ENCODE data around the gene LTN1. TPM values are rescaled to one million over a fixed set of nuclear protein-coding genes. Genes with fewer than 3 reads are reported as not detected.
"Not testable (repeated sequence)": the region's sequence is repeated elsewhere in the genome, so short reads cannot be mapped to it uniquely, and the experiment has no call there.

Gene LTN1
- total and polyA plus RNA-seq, 4 experiments from 2014 or later = 9.7 to 39.5 (median 25.7) TPM

- Histone ChIP-seq H3K4me1 (ENCODE audit: insufficient read depth, low read length) (no peaks in the 10 kb centered on the region), H3K36me3 (ENCODE audit: insufficient read depth, low read length) (peaks cover 44% of the 10 kb centered on the region), H3K27me3 (ENCODE audit: insufficient read depth, low read length) (no peaks in the 10 kb centered on the region), H3K4me3 (ENCODE audit: low read length in 2 of 2) (no peak overlapping the region), H3K27ac (ENCODE audit: low read depth, low read length) (no peak overlapping the region), H3K9me3 (ENCODE audit: control insufficient read depth in 1 of 2, low read length in 2 of 2) (no peaks in the 10 kb centered on the region)
- intact Hi-C loops (cut with micrococcal nuclease) = no loop called here
- peak overlapping the region in 1 of 7 donors; percentile 54 for H3K27ac Mint-ChIP-seq
- no peaks in the 10 kb centered on the region for H3K27me3 Mint-ChIP-seq
- peaks cover 41 to 60% of the 10 kb centered on the region in 2 donors for H3K36me3 Mint-ChIP-seq
- peaks cover 0 to 4% (median 0%) of the 10 kb centered on the region in 4 donors for H3K4me1 Mint-ChIP-seq
- no peak overlapping the region for H3K4me3 Mint-ChIP-seq
- ChIA-PET CTCF (ENCODE audit: partially characterized antibody) (interaction anchor here (6.0 kb wide), 1 partner anchor 192 kb away, joined by 62 read pairs; no protein-coding TSS in a partner anchor), POLR2A (ENCODE audit: partially characterized antibody) (no interaction called here)
- no peak for DNase-seq
- H3K9me3 Mint-ChIP-seq = no peaks in the 10 kb centered on the region
Observed at GRCh38 chr21:28936721-28937120, 56.0 kb downstream of the LTN1 start.

GRCh38 chr21:28936036-28936435, 56.6 kb downstream of the LTN1 start:
- CTCF ChIA-PET (ENCODE audit: partially characterized antibody) = interaction anchor here (6.0 kb wide), 1 partner anchor 191 kb away, joined by 62 read pairs; no protein-coding TSS in a partner anchor
- peaks cover 47% of the 10 kb centered on the region for H3K36me3 ChIP-seq (ENCODE audit: insufficient read depth, low read length)
- no peaks in the 10 kb centered on the region for H3K27me3 ChIP-seq (ENCODE audit: insufficient read depth, low read length)
- H3K9me3 ChIP-seq (ENCODE audit: control insufficient read depth in 1 of 2, low read length in 2 of 2) = no peaks in the 10 kb centered on the region
- Mint-ChIP-seq H3K4me3 (no peak overlapping the region), H3K27ac (peak overlapping the region in 4 of 7 donors; percentile 9 to 53 (median 24)), H3K4me1 (peaks cover 0 to 4% (median 0%) of the 10 kb centered on the region in 4 donors), H3K36me3 (peaks cover 41 to 57% of the 10 kb centered on the region in 2 donors), H3K27me3 (no peaks in the 10 kb centered on the region), H3K9me3 (no peaks in the 10 kb centered on the region)
- intact Hi-C loops (cut with micrococcal nuclease) = no loop called here
- no peaks in the 10 kb centered on the region for H3K4me1 ChIP-seq (ENCODE audit: insufficient read depth, low read length)
- no peak overlapping the region for H3K27ac ChIP-seq (ENCODE audit: low read depth, low read length)
- DNase-seq = no peak
- H3K4me3 ChIP-seq (ENCODE audit: low read length in 2 of 2) = no peak overlapping the region
- POLR2A ChIA-PET (ENCODE audit: partially characterized antibody) = no interaction called here

DNA sequence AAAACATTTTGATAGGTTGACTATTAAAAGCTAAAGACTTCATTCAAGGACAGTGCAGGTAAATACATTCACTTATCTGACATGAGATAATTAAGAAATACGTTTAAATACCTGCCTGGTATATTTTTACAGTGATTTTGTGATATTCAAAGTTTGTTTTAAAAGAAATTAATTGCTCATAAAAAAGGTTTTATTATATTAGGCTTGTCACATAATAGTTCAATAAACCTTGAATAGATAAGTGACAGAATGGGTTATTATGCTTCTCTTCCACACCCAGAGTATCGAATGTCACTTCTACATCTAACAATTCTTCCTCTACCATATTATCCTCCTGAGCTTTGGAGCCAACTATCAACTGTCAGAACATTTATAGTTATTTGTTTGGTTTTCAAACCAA, 60.0 kb downstream of the LTN1 start:
- peaks cover 0 to 4% (median 0%) of the 10 kb centered on the region in 4 donors for H3K4me1 Mint-ChIP-seq
- CTCF ChIA-PET (ENCODE audit: partially characterized antibody) = interaction anchor here (1.0 to 2.3 kb wide), 2 partner anchors 47 to 188 kb away, joined by 4 to 7 read pairs; a partner anchor contains a TSS
- Histone ChIP-seq H3K27me3 (ENCODE audit: insufficient read depth, low read length) (no peaks in the 10 kb centered on the region), H3K36me3 (ENCODE audit: insufficient read depth, low read length) (peaks cover 45% of the 10 kb centered on the region), H3K27ac (ENCODE audit: low read depth, low read length) (no peak overlapping the region), H3K9me3 (ENCODE audit: control insufficient read depth in 1 of 2, low read length in 2 of 2) (no peaks in the 10 kb centered on the region), H3K4me1 (ENCODE audit: insufficient read depth, low read length) (no peaks in the 10 kb centered on the region), H3K4me3 (ENCODE audit: low read length in 2 of 2) (no peak overlapping the region)
- H3K36me3 Mint-ChIP-seq = peaks cover 50 to 56% of the 10 kb centered on the region in 2 donors
- peak overlapping the region in 1 of 7 donors; percentile 61 for H3K27ac Mint-ChIP-seq
- H3K9me3 Mint-ChIP-seq = no peaks in the 10 kb centered on the region
- no peak for DNase-seq
- no peaks in the 10 kb centered on the region for H3K27me3 Mint-ChIP-seq
- intact Hi-C loops (cut with micrococcal nuclease) = no loop called here
- POLR2A ChIA-PET (ENCODE audit: partially characterized antibody) = no interaction called here
- H3K4me3 Mint-ChIP-seq = no peak overlapping the region

DNA sequence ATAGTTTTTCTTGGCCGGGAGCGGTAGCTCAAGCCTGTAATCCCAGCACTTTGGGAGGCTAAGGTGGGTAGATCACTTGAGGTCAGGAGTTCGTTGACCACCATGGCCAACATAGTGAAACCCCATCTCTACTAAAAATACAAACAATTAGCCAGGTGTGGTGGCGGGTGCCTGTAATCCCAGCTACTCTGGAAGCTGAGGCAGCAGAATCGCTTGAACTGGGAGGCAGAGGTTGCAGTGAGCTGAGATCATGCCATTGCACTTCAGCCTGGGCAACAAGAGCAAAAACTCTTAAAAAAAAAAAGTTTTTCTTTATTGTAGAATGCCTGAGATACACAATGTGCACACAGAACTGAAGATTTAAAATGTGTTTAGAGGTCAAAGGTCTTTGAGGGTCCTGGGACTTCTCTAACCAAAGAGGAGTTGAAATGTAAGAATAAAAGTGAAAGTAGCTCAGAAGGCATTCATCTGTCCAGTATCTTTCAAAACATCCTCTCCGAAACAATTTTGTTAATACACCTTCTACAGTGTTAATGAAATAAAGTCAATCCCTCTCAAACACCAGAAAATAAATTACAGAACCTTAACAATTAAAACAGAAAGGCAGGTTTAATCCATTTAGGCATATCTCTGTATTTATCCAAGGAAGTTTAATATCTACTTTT, 60.8 kb downstream of the LTN1 start:
- DNase-seq; H3K4me3 Mint-ChIP-seq; H3K27me3 ChIP-seq (ENCODE audit: insufficient read depth, low read length); H3K9me3 Mint-ChIP-seq; POLR2A ChIA-PET (ENCODE audit: partially characterized antibody); H3K9me3 ChIP-seq (ENCODE audit: control insufficient read depth in 1 of 2, low read length in 2 of 2); H3K4me1 ChIP-seq (ENCODE audit: insufficient read depth, low read length); H3K27me3 Mint-ChIP-seq; H3K4me3 ChIP-seq (ENCODE audit: low read length in 2 of 2); H3K4me1 Mint-ChIP-seq; H3K27ac ChIP-seq (ENCODE audit: low read depth, low read length); intact Hi-C loops (cut with micrococcal nuclease): not testable (repeated sequence)
- peak overlapping the region in 4 of 7 donors; percentile 2 to 75 (median 49) for H3K27ac Mint-ChIP-seq
- peaks cover 41% of the 10 kb centered on the region for H3K36me3 ChIP-seq (ENCODE audit: insufficient read depth, low read length)
- H3K36me3 Mint-ChIP-seq = peaks cover 47 to 56% of the 10 kb centered on the region in 2 donors
- CTCF ChIA-PET (ENCODE audit: partially characterized antibody) = interaction anchor here (1.0 to 2.3 kb wide), 3 partner anchors 8 to 187 kb away, joined by 4 to 7 read pairs (median 4); a partner anchor contains a TSS

DNA sequence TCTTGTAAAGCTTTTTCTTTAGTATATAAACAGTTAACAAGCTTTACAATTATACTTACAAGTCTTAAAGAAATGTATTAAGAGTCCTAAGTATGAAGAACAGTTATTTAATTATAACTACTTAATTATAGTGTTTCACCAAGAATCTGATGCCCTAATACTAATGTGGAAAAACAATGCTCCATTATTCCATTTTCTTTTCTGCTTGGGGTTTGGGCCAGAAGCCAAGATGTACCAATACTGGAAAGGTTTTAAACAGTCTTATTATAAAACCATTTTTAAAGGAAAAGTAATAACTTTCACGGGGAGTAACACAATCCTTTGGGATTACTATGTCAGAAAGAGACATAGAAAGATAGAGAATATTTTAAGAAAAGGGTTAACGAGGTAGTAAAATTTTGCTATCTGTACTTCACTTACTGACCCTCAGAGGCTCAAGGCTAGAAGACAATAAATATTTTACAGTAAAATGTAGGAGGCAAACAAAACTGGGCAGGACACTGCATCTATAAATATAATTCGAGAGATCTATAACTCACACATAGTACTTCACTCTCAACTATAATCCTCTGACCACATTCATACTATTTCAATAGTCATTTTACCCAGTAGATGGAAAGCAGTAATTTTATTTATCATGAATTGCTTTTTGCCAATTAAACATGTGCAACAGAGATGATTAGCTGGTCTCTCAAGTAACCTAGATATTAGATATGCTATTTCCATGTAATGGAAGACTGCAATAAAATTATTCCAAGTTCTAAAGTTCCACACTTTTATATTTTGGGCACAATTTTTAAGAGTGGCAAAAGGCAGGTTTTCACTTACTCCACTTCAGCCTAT, 63.9 kb downstream of the LTN1 start:
- Mint-ChIP-seq H3K27ac (peak overlapping the region in 2 of 7 donors; percentile 10 to 82), H3K4me1 (peaks cover 0 to 4% (median under 1%) of the 10 kb centered on the region in 4 donors), H3K9me3 (no peaks in the 10 kb centered on the region), H3K27me3 (no peaks in the 10 kb centered on the region), H3K36me3 (peaks cover 52 to 55% of the 10 kb centered on the region in 2 donors), H3K4me3 (no peak overlapping the region)
- no peak for DNase-seq
- H3K9me3 ChIP-seq (ENCODE audit: control insufficient read depth in 1 of 2, low read length in 2 of 2) = no peaks in the 10 kb centered on the region
- no peaks in the 10 kb centered on the region for H3K4me1 ChIP-seq (ENCODE audit: insufficient read depth, low read length)
- no peak overlapping the region for H3K27ac ChIP-seq (ENCODE audit: low read depth, low read length)
- ChIA-PET POLR2A (ENCODE audit: partially characterized antibody) (no interaction called here), CTCF (ENCODE audit: partially characterized antibody) (interaction anchor here (2.9 kb wide), 1 partner anchor 11 kb away, joined by 10 read pairs; no protein-coding TSS in a partner anchor)
- no peaks in the 10 kb centered on the region for H3K27me3 ChIP-seq (ENCODE audit: insufficient read depth, low read length)
- H3K4me3 ChIP-seq (ENCODE audit: low read length in 2 of 2) = no peak overlapping the region
- H3K36me3 ChIP-seq (ENCODE audit: insufficient read depth, low read length) = peaks cover 19% of the 10 kb centered on the region
- intact Hi-C loops (cut with micrococcal nuclease) = no loop called here

- Mint-ChIP-seq H3K9me3 (no peaks in the 10 kb centered on the region), H3K36me3 (peaks cover 52 to 53% of the 10 kb centered on the region in 2 donors), H3K4me3 (no peak overlapping the region), H3K4me1 (peaks cover 0 to 1% (median 0%) of the 10 kb centered on the region in 4 donors), H3K27ac (no peak overlapping the region), H3K27me3 (no peaks in the 10 kb centered on the region)
- CTCF ChIA-PET (ENCODE audit: partially characterized antibody) = interaction anchor here (2.9 kb wide), 1 partner anchor 13 kb away, joined by 10 read pairs; no protein-coding TSS in a partner anchor
- intact Hi-C loops (cut with micrococcal nuclease) = no loop called here
- DNase-seq = no peak
- Histone ChIP-seq H3K27me3 (ENCODE audit: insufficient read depth, low read length) (no peaks in the 10 kb centered on the region), H3K4me3 (ENCODE audit: low read length in 2 of 2) (no peak overlapping the region), H3K9me3 (ENCODE audit: control insufficient read depth in 1 of 2, low read length in 2 of 2) (no peaks in the 10 kb centered on the region), H3K27ac (ENCODE audit: low read depth, low read length) (no peak overlapping the region), H3K36me3 (ENCODE audit: insufficient read depth, low read length) (peaks cover 14% of the 10 kb centered on the region), H3K4me1 (ENCODE audit: insufficient read depth, low read length) (no peaks in the 10 kb centered on the region)
- POLR2A ChIA-PET (ENCODE audit: partially characterized antibody) = no interaction called here
Observed at GRCh38 chr21:28927130-28927529, 65.5 kb downstream of the LTN1 start.

DNA sequence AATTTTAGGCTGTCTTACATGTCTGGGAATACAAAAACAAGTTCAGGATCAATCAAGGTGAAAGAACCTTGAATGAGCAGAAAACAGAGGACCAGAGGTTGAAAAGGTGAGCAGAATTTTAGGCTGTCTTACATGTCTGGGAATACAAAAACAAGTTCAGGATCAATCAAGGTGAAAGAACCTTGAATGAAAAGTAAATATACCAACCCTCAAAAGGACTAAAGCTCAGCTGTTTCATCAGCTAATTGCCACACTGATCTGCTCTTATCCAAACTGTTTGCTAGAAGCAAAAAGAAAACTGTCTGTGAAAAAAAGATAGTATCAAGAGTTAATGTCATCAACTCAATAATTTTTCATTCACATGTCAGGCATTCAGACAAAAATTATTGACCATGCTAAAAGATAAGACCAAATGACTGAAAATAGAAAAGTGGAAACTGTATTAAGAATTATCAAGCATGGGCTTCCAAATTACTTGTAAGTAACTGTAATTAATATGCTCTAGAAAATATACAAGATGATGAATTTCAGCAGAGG, 69.2 kb downstream of the LTN1 start:
- POLR2A ChIA-PET (ENCODE audit: partially characterized antibody) = no interaction called here
- Mint-ChIP-seq H3K4me3 (no peak overlapping the region), H3K27me3 (no peaks in the 10 kb centered on the region), H3K27ac (peak overlapping the region in 1 of 7 donors; percentile 29), H3K36me3 (peaks cover 30 to 31% of the 10 kb centered on the region in 2 donors), H3K4me1 (peaks cover 0 to 1% (median 0%) of the 10 kb centered on the region in 4 donors), H3K9me3 (no peaks in the 10 kb centered on the region)
- no peaks in the 10 kb centered on the region for H3K27me3 ChIP-seq (ENCODE audit: insufficient read depth, low read length)
- no peaks in the 10 kb centered on the region for H3K4me1 ChIP-seq (ENCODE audit: insufficient read depth, low read length)
- no peaks in the 10 kb centered on the region for H3K36me3 ChIP-seq (ENCODE audit: insufficient read depth, low read length)
- DNase-seq = no peak
- intact Hi-C loops (cut with micrococcal nuclease) = no loop called here
- CTCF ChIA-PET (ENCODE audit: partially characterized antibody) = interaction anchor here (2.4 kb wide), 1 partner anchor 178 kb away, joined by 9 read pairs; no protein-coding TSS in a partner anchor
- H3K4me3 ChIP-seq (ENCODE audit: low read length in 2 of 2) = no peak overlapping the region
- H3K9me3 ChIP-seq (ENCODE audit: control insufficient read depth in 1 of 2, low read length in 2 of 2) = no peaks in the 10 kb centered on the region
- H3K27ac ChIP-seq (ENCODE audit: low read depth, low read length) = no peak overlapping the region

All from CD4-positive, alpha-beta memory T cell (primary cell).